Endothelial cell of umbilical vein (primary cell): ENCODE results near the gene RINL. TPM values are rescaled to one million over a fixed set of nuclear protein-coding genes. Genes with fewer than 3 reads are reported as not detected.

ENCODE experiments used
- BruUV-seq: library from RNA; stranded (reverse); fragments of 400-500 nt; replicated peaks from 2 replicates; lab custom pipeline; 2021; lab: Mats Ljungman, UMichigan
- CTCF ChIA-PET: fragments of 300-600, 350-600 bp; sonication (Branson Sonifier 250); formaldehyde crosslinking; loops from one replicate; lab custom pipeline; 2021; ENCODE audit warnings: antibody characterized with exemption, inconsistent platforms; lab: Charles Lee
- POLR2A ChIA-PET: fragments of 300-600, 350-600 bp; sonication (Branson Sonifier 250); formaldehyde crosslinking; loops from one replicate; lab custom pipeline; 2021; ENCODE audit warnings: antibody characterized with exemption, inconsistent platforms; lab: Charles Lee
- DNase-seq: peaks from one replicate; pipeline ENCODE4 v3.0.0-alpha.2; 2011; ENCODE audit warnings: low read depth, low spot score
- FAIRE-seq: peaks from 2 replicates; lab custom pipeline; 2011; peaks lifted over from hg19 to GRCh38; lab: Jason Lieb, UNC
- H2AFZ ChIP-seq: 2 replicates; pipeline ENCODE4 v1.6.0; 2012; ENCODE audit warnings: low read depth, low read length, control low read depth, inconsistent platforms
- H3K27ac ChIP-seq: 2 replicates; pipeline ENCODE4 v1.5.1; 2011; ENCODE audit warnings: low read depth, mild to moderate bottlenecking, control low read depth, low read length, moderate library complexity; ENCODE audit not compliant: insufficient read depth
- H3K27me3 ChIP-seq, 2 experiments: 2 replicates each; pipeline versions ENCODE4 v1.6.0 to v1.6.1; 2011; ENCODE audit warnings: low read length in 2 of 2, mixed read lengths in 1 of 2; ENCODE audit not compliant: control insufficient read depth in 2 of 2, insufficient read depth in 2 of 2
- H3K36me3 ChIP-seq, 2 experiments: 2 replicates in 1 of 2; 3 replicates in 1 of 2; pipeline ENCODE4 v1.5.1; 2011; ENCODE audit warnings: low read length in 2 of 2, mild to moderate bottlenecking in 1 of 2, moderate library complexity in 1 of 2; ENCODE audit not compliant: control insufficient read depth in 2 of 2, insufficient read depth in 2 of 2; ENCODE audit errors: extremely low read depth in 1 of 2
- H3K4me1 ChIP-seq: 3 replicates; pipeline ENCODE4 v1.5.1; 2011; ENCODE audit warnings: mild to moderate bottlenecking, low read length; ENCODE audit not compliant: control insufficient read depth, insufficient read depth; ENCODE audit errors: extremely low read depth
- H3K4me2 ChIP-seq: 2 replicates; pipeline ENCODE4 v1.6.1; 2011; ENCODE audit warnings: low read length, control low read depth, mixed read lengths; ENCODE audit not compliant: insufficient read depth
- H3K4me3 ChIP-seq, 3 experiments: fragments of 200-600 bp in 1 of 3; sonication (generic), shearing (Covaris generic) in 1 of 3; replicated peaks in 1 of 3; 2 replicates each; pipeline ENCODE4 v1.5.1; 2011 to 2016; ENCODE audit warnings: control low read depth in 3 of 3, low read length in 3 of 3, mild to moderate bottlenecking in 2 of 3, inconsistent platforms in 1 of 3, low read depth in 1 of 3, moderate library complexity in 1 of 3; ENCODE audit not compliant: insufficient read depth in 1 of 3
- H3K79me2 ChIP-seq: 2 replicates; pipeline ENCODE4 v1.6.0; 2012; ENCODE audit warnings: low read length, inconsistent platforms; ENCODE audit not compliant: control insufficient read depth, insufficient read depth
- H3K9ac ChIP-seq: replicated peaks from 2 replicates; pipeline ENCODE3; 2011; ENCODE audit warnings: low read length, control low read depth; ENCODE audit not compliant: insufficient read depth; ENCODE audit errors: extremely low read depth
- H3K9me1 ChIP-seq: replicated peaks from 3 replicates; pipeline ENCODE4 v1.6.0; 2011; ENCODE audit warnings: mild to moderate bottlenecking, low read length; ENCODE audit not compliant: control insufficient read depth, insufficient read depth; ENCODE audit errors: extremely low read depth
- H3K9me3 ChIP-seq: replicated peaks from 2 replicates; pipeline ENCODE4 v1.5.1; 2012; ENCODE audit warnings: low read length, inconsistent platforms; ENCODE audit not compliant: control insufficient read depth, insufficient read depth
- H4K20me1 ChIP-seq: replicated peaks from 2 replicates; pipeline ENCODE3; 2011; ENCODE audit warnings: mild to moderate bottlenecking, low read length; ENCODE audit not compliant: control insufficient read depth, insufficient read depth; ENCODE audit errors: extremely low read depth
- EZH2 ChIP-seq: IDR thresholded peaks from 2 replicates; pipeline ENCODE4 v1.6.1; 2012; ENCODE audit warnings: borderline replicate concordance, low read depth, mild to moderate bottlenecking, moderate library complexity, low read length, inconsistent platforms; ENCODE audit not compliant: severe bottlenecking
- JUN ChIP-seq: IDR thresholded peaks from 2 replicates; pipeline ENCODE4 v1.6.1; 2011; ENCODE audit warnings: borderline replicate concordance, low read depth; ENCODE audit not compliant: insufficient read length, insufficient read depth
- MYC ChIP-seq: IDR thresholded peaks from one replicate; pipeline ENCODE4 v1.6.1; 2011; ENCODE audit warnings: mild to moderate bottlenecking, low read depth, low read length
- POLR2A ChIP-seq: IDR thresholded peaks from 2 replicates; pipeline ENCODE4 v1.6.1; 2012; ENCODE audit warnings: low read depth, mild to moderate bottlenecking, control low read depth, low read length
- POLR2AphosphoS5 ChIP-seq: IDR thresholded peaks from 2 replicates; pipeline ENCODE4 v1.6.1; 2012; ENCODE audit warnings: low read depth, mild to moderate bottlenecking, control low read depth, low read length, moderate library complexity; ENCODE audit not compliant: insufficient read depth
- dilution Hi-C: fragments of 300-500 bp; cut with MboI; formaldehyde crosslinking; loops from one replicate; pipeline ENCODE4 v1.15.0; 2019; ENCODE audit warnings: low sequenced_read_pairs; ENCODE audit not compliant: extremely low pct_ligation_motif_present
- intact Hi-C: fragments of 100-400 bp; cut with micrococcal nuclease; formaldehyde crosslinking; loops from one replicate; pipeline ENCODE4 v1.10.0; 2022
- polyA plus RNA-seq, 4 experiments: library from polyadenylated mRNA; depleted of rRNA in 3 of 4; stranded (reverse) in 3 of 4; unstranded in 1 of 4; fragments of >200 nt; gene quantifications; 2 replicates each; pipeline versions ENCODE4 v1.2.1 to v1.2.3, GENCODE V29; 2011 to 2012; ENCODE audit warnings: missing spikeins in 1 of 4
- total RNA-seq: library from RNA; stranded (reverse); gene quantifications from 2 replicates; pipeline ENCODE4 v1.2.3, GENCODE V29; 2021
- TF ChIP-seq, protein P1 (sequence below): IDR thresholded peaks from 2 replicates; pipeline ENCODE4 v1.6.1; 2011; ENCODE audit not compliant: insufficient read depth, insufficient read length
- TF ChIP-seq, protein P2 (sequence below), 2 donors: IDR thresholded peaks; 1 replicate in 1 of 2; 2 replicates in 1 of 2; pipeline ENCODE4 v1.5.1; 2011; ENCODE audit warnings: low read length in 2 of 2, mild to moderate bottlenecking in 2 of 2, moderate library complexity in 2 of 2, control low read depth in 1 of 2, inconsistent platforms in 1 of 2, low read depth in 1 of 2; ENCODE audit not compliant: insufficient read depth in 1 of 2; ENCODE audit errors: extremely low read depth in 1 of 2

The RINL gene
- total and polyA plus RNA-seq, 2 donors (not counting 3 experiments of a cell fraction or from before 2014, with no cell fraction given), result 5.3 to 10.1 TPM

- dilution Hi-C loops (no loop called here), intact Hi-C loops (no loop called here)
- no TSS peak for BruUV-seq
- Histone ChIP-seq H3K79me2 (no peaks in the 10 kb centered on the region), H3K27ac (no peak overlapping the region), H3K9me1 (no peaks in the 10 kb centered on the region), H3K4me3 (no peak overlapping the region), H3K4me2 (no peak overlapping the region), H3K9me3 (no peaks in the 10 kb centered on the region), H3K36me3 (peaks cover 4 to 9% of the 10 kb centered on the region in 2 experiments), H2AFZ (no peak overlapping the region), H3K27me3 (no peaks in the 10 kb centered on the region), H3K9ac (no peak overlapping the region), H4K20me1 (no peaks in the 10 kb centered on the region), H3K4me1 (no peaks in the 10 kb centered on the region)
- ChIA-PET CTCF (no interaction called here), POLR2A (no interaction called here)
- no peak for DNase-seq
- no peak for TF ChIP-seq EZH2
- TF ChIP-seq JUN, result no peak
- TF ChIP-seq POLR2A, result no peak
- TF ChIP-seq, protein P1, sequence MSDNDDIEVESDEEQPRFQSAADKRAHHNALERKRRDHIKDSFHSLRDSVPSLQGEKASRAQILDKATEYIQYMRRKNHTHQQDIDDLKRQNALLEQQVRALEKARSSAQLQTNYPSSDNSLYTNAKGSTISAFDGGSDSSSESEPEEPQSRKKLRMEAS, result no peak
- TF ChIP-seq, protein P2, sequence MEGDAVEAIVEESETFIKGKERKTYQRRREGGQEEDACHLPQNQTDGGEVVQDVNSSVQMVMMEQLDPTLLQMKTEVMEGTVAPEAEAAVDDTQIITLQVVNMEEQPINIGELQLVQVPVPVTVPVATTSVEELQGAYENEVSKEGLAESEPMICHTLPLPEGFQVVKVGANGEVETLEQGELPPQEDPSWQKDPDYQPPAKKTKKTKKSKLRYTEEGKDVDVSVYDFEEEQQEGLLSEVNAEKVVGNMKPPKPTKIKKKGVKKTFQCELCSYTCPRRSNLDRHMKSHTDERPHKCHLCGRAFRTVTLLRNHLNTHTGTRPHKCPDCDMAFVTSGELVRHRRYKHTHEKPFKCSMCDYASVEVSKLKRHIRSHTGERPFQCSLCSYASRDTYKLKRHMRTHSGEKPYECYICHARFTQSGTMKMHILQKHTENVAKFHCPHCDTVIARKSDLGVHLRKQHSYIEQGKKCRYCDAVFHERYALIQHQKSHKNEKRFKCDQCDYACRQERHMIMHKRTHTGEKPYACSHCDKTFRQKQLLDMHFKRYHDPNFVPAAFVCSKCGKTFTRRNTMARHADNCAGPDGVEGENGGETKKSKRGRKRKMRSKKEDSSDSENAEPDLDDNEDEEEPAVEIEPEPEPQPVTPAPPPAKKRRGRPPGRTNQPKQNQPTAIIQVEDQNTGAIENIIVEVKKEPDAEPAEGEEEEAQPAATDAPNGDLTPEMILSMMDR (IDR thresholded peaks at IDR 0.05; ENCODE audit: extremely low read depth in 1 of 2, insufficient read depth in 1 of 2, low read depth in 1 of 2, low read length in 2 of 2), result no peak
- no peak for TF ChIP-seq POLR2AphosphoS5
- TF ChIP-seq MYC, result no peak
- no peak for FAIRE-seq
These were observed 42.7 kb upstream of the RINL start for GRCh38 chr19:38920602-38921419.
